Endothelial cell of hepatic sinusoid (primary cell): Measurements from ENCODE around the gene ENPP6.

Experiments used
- in situ Hi-C: cut with HindIII; loops from 2 replicates; pipeline ENCODE4 v1.10.0; 2017; ENCODE audit warnings: low sequenced_read_pairs

Gene ENPP6

DNA sequence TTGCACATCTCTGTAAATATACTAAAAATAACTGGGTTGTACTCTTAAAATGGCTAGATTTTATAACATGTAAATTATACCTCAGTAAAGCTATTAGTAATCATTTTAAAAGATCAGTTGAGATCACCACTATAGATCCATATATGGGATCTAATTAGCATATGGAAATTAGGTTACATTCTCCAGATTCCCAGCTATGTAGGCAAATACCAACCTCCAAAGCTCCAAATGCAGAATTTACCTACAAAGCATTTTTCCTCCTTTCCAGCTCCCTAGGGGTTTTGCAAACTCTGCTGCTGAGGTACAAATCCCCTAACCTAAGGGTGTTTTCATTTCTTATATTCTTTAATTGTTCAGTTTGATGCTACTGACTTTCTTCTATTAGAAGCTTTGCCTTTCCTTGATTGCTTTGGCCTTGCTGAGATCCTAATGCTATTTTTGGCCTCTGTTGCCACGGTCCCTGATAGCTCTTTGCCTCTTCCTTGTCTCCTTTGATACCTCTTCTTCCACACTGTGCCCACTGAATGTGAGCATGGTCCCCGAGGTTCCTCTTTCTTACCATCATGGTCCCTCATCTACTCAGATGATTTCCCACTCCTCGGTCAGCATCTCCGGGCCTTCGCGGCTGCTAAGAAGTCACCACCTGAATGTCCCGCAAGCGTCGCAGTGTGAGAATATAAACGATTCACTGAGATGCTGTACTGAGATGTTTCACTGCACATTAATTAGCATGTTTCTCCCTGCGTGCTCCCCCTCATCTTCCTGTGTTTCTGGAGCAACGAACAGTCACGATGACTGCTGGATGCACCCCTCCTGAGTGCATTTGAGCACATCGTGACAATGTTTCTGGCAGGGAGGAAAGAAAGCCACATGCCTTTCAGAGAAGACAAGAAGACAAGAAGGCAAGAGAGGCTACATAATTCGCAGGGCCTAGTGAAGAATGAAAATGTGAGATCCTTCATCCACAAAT is 23.8 kb downstream of the ENPP6 start:
- in situ Hi-C loops: no loop called here

DNA sequence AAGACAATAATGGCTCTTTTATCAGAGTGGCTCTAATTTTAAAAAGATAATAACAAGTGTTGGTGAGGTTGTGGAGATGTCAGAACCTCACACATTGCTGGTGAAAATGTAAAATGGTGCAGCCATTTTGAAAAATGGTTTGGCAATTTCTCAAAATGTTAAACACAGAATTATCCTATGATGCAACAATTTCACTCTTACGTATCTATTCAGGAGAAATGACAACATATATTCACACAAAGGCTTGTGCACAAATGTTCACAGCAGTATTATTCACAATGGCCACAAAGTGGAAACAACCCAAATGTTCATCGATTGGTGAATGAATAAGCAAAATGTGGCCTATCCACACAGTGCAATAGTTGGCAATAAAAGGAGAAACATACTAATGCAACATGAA is 24.7 kb downstream of the ENPP6 start:
- in situ Hi-C loops: no loop called here

DNA sequence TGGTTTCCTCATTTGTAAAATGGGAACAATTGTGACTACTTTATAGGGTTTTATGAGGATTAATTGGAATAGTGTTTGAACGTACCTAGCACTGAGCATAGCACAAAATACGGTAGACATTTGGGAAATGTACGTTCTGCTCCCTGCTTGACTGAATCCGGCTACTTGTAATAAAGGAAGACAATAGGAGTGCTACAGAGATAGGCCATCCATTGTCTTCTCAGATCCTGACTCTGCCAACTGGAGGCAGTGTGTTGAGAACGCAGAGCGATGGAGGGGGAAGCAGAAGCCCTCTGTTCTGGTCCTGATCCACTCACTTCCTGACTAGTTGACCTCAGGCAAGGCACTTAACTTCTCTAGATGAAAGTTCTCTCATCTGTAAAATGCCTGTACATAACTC is 26.4 kb downstream of the ENPP6 start:
- in situ Hi-C loops: no loop called here

DNA sequence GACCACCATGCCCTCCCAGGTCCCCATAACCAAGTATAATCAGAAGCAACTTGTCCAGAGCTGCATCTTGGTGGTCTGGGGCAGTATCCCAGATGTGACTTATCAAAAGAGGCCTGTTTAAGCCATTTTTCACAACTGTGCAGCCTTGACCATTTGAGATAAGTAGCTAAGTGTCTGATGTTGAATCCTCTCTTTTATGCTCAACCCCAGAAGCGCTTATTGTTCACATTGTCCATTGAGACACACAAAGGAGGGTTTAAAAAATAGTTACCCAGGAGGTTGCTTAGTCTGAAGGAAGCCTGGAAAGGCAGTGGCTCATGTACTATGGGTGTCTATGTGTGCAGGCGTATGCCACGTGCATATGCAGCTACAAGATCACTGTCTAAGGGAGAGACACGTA is 27.0 kb downstream of the ENPP6 start:
- in situ Hi-C loops: no loop called here

DNA sequence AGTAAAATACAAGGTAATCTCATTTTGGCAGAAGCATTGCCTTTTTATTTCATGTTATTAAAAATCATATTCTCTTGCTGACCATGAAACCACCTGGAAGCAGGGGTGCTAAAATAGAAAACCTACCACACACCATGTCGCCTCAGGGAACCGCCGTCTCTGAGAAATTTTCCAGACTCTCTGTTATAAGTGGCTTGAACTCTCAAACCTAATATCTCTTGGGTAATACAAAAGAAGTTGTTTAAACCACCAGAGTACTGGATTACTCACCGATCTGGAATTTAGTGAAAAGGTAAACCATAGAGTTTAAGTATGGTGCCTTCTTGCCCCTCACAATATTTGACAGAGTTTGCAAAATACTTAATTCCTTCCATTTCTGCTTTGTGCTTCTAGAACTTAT is 27.7 kb downstream of the ENPP6 start:
- in situ Hi-C loops: no loop called here

DNA sequence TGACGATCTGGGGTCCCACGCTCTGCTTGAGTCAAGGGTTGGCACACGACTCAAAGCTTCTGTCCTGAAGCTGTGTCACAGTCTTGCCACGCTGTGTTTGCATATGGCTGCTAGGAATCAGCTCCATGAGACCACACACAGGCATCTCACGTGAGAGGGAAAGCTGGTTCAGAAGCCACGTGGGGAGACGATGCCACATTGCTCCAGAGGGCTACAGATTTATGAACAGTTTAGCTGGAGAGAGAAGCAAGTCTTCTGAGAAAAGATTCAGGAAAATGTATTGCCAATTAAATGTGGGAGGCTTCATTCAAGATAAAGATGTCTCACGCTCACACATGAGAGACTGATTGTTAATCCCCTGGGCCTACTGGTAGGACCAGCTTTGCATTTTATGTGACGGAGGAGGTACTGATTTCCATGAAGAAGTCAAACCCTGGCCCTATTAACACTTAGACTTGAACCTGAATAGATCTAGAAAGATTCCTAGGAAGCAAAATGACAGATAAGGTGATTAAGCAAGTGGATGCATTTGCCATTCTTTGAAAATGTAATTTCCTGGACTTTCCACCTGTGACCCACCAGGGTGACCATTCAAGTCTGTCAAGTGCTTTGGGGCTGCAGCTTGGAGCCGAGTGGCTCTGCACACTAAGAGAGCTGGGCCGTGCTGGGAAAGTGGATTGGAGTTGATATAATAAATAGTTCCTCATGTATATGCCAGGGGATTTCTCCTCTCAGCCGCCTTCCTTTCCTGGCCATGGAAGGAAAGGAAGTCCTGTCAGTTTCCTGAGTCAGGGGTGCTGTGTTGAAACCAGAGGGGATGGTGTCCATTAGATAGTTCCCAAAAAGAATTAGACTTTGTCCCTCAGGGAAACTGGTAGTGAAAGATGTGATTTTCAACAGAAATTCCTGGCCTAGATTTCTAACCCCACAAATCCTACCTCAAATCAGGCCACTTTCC is 29.0 kb downstream of the ENPP6 start:
- in situ Hi-C loops: no loop called here

DNA sequence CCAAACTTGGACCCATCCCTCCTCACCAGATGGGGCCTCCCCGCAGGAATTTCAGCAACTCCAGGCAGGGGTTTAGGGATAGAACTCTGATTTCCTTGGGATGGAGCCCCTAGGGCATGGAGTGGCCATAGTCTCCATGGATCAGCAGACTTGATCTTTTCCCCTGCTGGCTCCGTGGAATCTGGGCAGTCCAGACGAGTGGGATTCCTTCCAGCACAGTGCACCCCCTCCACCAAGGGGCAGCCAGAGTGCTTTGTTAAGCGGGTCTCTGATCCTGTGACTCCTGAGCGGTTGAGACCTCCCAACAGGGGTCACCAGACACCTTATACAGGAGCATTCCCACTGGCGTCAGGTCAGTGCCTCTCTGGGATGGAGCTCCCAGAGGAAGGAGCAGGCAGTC is 40.4 kb downstream of the ENPP6 start:
- in situ Hi-C loops: no loop called here

DNA sequence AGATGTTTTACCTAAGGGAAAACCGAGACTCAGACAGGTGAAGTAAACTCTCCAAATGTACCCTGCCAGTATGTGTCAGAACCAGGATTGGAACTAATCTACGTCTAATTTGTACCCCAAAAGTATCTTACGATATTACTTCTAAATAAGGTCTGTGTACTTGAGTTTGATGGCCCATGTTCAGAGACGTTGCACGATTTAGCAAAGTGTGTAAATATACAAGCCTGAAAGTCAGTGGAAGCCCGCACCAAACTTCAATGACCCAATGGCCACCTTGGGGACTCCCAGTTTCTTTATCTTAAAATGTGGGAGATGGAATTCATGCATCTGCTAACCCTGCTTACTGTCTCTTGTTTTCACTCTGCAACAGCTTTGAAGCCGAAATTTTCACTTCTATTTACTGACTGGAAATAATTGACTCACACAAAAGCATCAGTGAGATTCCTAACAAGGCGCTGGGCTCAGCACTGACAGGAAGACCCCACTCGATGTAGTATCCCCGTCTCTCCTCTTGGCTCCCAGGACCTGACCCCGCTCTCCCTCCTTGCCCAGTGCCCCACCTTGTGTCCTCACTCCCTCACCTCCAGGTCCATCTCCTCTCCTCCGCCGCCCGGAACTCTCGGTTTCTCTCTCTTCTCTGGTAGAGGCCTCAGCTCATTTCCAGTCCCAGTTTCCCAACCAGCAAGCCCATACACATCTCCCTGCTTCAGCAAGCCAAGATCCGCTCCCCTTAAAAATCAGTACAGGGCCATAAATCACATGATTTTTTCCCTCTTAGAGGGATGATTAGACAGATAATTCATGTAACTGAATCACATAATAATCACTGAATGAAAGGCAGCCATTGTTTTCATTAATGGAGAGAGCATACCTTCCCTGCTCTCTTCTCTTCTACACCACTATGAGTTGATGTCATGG is 42.8 kb downstream of the ENPP6 start:
- in situ Hi-C loops: no loop called here

DNA sequence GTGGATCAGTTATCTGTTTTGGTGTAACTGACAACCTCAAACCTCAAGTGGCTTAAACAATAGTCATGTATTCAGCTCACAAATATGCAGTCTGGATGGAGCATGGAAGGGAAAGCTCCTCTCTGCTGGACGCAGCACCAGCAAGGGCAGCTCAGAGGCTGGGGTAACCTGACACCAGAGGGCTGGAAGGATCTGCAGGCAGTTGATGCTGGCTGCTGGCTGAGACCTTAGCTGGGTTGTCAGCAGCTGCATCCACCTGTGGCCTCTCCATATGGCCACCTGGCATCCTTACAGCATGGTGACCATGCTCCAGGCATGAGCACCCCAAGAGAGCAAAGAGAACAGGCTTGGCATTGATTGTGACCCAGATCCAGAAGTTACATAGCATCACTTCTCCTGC is 46.7 kb downstream of the ENPP6 start:
- in situ Hi-C loops: no loop called here

DNA sequence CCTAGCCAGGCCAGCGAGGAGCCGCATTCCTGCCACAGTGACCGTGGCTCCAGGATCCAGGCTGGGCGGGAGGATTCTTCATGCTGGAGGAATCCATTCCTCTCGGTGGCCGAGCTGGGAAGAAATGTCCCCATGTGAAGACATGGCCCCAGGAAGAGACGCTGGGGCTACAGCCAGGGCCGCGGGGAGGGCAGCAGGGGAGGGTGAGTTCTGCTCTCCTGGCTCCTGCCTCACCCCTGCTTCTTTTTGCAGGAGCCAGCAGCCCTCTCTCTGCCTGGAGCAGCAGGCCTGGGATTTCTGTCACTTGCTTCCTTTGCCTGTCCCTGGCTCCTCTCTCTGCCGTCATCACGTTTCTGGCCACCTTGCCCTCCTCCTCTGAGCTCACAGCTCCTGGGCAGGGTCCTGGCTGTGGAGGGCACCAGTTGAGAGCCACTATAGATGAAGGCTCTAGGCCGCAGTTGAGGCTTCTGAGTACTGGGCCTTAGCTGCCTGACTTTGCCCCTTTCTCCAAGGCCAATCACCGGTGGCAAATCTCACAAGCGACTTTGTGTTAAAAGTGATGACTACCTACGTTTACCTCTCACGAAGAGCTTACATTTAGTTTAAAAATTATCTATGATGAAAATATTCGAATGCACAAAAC is 48.3 kb downstream of the ENPP6 start:
- in situ Hi-C loops: loop anchor here (5.0 to 10.0 kb wide), 3 partner anchors 38 to 325 kb away; no protein-coding TSS in a partner anchor

DNA sequence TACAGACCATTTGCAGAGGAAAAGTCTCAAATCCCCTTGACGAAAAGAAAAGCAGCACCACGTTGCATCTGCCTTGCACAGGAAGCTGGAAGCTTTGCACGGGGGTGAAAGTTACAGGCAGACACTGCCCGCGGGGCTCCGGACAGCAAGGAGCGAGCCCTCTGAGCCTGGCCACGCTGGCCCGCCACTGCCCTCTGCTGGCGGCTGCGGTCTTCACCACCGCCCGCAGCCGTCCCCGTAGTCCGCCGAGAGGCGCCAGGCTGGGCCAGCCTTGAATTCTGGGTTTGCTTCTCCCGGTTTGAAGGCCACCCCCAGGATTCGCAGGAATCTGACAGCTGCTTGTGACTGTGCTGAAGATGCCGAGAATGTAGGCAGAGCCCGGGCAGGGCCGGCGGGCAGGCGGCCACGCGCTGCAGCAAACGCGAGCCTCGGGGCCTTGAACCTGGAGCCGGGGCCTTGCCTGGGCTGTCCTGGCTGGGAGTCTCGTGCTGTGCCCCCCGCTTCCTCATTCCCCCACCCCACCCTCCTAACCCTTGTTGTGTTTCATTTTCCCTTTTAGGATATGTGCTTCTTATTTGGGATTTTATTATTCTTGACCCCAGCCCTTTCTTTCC is 49.2 kb downstream of the ENPP6 start:
- in situ Hi-C loops: loop anchor here (5.0 to 10.0 kb wide), 3 partner anchors 39 to 324 kb away; no protein-coding TSS in a partner anchor

DNA sequence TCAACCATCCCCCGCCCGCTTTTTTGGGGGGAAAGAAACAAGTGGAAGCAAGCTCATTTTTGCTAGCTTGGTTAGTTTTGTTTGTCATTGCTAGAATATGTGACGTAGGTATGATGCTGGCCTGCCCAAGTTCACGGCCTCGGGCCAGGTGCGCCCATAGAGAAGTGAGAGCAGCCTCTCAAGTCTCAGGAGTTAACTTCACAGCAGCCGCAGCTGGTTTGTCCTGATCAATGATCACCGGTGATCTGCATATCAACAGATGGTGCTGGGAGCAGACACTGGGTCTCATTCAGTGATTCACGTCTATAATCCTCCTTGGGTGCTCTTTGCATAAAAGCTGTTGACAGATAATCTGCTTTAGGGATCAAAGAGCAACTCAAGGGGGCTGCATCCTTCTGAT is 50.1 kb downstream of the ENPP6 start:
- in situ Hi-C loops: loop anchor here (5.0 to 10.0 kb wide), 3 partner anchors 40 to 323 kb away; no protein-coding TSS in a partner anchor

DNA sequence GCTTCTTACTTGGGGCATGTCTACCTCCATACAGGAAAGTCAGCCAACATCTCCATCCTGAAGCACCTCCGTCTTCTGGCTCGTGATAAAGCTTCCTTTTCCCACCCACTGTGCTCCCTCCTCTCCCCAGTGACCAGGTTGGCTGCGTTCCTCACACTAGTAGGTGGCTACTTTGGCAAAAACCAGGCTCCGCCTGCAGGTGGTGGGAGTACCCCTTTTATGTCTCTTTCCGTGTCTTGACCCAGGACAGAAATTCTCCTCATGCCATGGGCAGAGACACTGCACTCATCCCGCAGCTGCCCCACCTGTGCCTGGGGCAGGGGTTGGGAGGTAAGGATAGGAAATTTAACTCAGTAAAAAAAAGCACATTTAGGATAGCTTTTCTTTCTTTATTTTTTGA is 50.9 kb downstream of the ENPP6 start:
- in situ Hi-C loops: loop anchor here (5.0 to 10.0 kb wide), 3 partner anchors 41 to 322 kb away; no protein-coding TSS in a partner anchor

DNA sequence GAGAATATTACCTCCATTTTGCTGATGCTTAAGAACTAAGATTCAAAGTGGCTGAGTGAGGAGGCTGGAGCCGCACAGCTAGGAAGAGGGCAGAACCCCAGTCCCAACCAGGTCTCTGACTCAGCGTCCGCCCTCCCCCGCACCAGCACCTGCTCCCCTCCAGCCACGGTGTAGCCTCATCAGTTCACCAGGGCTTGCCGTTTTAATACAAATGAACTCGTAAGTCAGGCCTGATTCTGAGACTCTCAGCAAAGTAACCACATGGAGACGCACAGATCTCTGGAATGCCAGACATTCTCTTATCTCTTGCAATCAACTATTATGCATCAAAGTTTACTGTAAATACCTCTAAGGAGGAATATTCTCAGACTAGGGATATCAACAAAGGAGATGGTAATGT is 52.4 kb downstream of the ENPP6 start:
- in situ Hi-C loops: loop anchor here (5.0 to 10.0 kb wide), 3 partner anchors 42 to 320 kb away; no protein-coding TSS in a partner anchor

DNA sequence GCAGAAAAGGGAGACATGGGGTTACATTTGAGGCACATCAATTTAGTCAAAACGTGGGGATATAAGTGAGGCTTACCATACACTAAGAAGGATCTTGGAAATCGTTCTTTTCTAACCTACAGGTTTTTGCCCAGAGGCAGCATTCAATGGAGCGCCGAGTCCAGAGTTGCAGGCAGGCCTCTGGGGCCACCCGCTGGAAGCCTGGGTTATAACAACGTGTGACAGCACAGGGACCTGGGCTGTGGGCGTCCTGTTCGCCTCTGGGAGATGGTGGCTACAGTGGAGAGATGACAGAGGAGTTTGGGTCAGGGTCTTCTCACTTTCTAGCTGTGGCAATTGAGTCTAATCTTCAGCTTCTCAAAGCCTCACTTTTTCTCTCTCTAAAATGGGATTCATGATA is 53.9 kb downstream of the ENPP6 start:
- in situ Hi-C loops: loop anchor here (10.0 kb wide), 1 partner anchor 319 kb away; no protein-coding TSS in a partner anchor

DNA sequence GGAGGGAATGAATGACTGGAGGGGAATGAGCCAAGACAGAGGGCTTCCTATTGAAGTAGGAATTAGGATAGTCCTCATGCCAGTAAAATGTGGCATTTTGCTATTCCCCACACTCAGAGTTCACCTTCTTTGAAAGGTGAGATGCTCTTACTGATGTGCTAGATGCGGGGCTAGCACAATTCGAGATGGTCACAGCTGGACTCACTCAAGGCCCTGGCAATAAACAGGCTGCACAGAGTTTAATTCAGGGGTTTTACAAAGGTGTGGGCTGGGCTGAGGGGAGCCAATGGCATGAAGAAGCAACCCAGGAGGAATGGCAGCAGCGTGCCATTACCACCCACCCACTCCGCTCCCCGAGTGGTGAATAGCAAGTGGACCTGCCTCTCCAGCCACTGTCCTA is 55.1 kb downstream of the ENPP6 start:
- in situ Hi-C loops: loop anchor here (10.0 kb wide), 1 partner anchor 318 kb away; no protein-coding TSS in a partner anchor

DNA sequence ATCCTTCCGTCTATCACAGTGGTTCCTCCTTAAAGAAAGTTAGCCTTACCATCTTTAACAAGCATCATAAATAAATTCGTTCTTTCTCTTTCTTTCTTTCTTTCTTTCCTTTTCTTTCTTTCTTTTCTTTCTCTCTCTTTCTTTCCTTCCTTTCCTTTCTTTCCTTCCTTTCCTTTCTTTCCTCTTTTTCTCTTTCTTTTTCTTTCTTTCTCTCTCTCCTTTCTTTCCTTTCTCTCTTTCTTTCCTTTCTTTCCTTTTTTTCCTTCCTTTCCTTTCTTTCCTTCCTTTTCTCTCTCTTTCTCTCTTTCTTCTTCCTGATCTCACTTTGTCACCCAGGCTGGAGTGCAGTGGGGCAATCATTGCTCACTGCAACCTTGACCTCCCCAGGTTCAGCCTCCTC is 60.4 kb downstream of the ENPP6 start:
- in situ Hi-C loops: no loop called here

DNA sequence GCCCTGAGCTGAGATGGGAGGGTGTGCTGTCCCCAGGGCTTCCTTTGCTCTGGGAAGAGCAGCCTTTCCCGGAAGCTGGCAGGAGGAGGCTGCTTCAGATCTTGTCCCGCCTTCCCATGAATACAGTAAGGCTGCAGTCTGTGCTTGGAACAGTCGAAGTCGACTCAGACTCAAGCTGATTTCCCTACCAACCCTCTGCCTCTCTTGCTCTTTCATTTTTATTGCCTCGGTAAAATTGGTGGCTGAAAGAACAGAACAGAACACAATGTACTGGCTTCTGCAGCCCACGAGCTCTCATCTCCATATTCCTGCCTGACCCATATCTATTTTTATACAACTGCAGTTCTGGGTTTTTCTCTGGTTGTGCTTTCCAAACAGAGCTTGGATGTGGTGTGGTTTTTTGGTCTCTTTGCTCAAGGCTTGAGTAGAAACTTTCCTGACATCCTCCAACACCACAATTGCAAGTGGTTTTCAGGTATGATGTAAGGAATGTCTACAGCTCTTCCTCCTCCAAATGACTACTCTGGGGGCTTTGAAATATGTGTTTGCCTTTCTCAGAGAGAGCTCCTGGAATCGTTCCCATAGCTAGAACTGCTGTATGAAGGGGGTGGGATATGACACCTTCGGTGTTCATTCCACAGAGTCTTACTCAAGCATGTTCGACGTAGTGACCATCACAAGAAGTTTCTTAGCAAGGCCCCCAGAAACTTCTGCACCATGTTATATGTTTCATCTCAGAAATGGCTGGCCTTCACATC is 61.3 kb downstream of the ENPP6 start:
- in situ Hi-C loops: no loop called here
